HG02938 (cell line): ENCODE data around the gene WHAMM.
A peak's percentile ranks its signal among the peaks of the same experiment; 100 is the strongest.
"Not testable (repeated sequence)": the region's sequence is repeated elsewhere in the genome, so short reads cannot be mapped to it uniquely, and the experiment has no call there.

Experiments
- ATAC-seq: cut with Tn5 transposase; IDR thresholded peaks from one replicate; pipeline ENCODE4 v1.9.1; 2021; ENCODE audit warnings: mild to moderate bottlenecking, moderate library complexity; ENCODE audit not compliant: unreplicated experiment

The WHAMM gene, protein sequence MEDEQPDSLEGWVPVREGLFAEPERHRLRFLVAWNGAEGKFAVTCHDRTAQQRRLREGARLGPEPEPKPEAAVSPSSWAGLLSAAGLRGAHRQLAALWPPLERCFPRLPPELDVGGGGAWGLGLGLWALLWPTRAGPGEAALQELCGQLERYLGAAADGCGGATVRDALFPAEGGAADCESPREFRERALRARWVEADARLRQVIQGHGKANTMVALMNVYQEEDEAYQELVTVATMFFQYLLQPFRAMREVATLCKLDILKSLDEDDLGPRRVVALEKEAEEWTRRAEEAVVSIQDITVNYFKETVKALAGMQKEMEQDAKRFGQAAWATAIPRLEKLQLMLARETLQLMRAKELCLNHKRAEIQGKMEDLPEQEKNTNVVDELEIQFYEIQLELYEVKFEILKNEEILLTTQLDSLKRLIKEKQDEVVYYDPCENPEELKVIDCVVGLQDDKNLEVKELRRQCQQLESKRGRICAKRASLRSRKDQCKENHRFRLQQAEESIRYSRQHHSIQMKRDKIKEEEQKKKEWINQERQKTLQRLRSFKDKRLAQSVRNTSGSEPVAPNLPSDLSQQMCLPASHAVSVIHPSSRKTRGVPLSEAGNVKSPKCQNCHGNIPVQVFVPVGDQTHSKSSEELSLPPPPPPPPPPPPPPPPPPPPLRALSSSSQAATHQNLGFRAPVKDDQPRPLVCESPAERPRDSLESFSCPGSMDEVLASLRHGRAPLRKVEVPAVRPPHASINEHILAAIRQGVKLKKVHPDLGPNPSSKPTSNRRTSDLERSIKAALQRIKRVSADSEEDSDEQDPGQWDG

GRCh38 chr15:82809308-82810060, at the start of gene WHAMM:
TSS of gene WHAMM (plus strand) at chr15:82809628. CDS start at chr15:82809727, 99 bp downstream.
- peak; percentile 80 for ATAC-seq

DNA sequence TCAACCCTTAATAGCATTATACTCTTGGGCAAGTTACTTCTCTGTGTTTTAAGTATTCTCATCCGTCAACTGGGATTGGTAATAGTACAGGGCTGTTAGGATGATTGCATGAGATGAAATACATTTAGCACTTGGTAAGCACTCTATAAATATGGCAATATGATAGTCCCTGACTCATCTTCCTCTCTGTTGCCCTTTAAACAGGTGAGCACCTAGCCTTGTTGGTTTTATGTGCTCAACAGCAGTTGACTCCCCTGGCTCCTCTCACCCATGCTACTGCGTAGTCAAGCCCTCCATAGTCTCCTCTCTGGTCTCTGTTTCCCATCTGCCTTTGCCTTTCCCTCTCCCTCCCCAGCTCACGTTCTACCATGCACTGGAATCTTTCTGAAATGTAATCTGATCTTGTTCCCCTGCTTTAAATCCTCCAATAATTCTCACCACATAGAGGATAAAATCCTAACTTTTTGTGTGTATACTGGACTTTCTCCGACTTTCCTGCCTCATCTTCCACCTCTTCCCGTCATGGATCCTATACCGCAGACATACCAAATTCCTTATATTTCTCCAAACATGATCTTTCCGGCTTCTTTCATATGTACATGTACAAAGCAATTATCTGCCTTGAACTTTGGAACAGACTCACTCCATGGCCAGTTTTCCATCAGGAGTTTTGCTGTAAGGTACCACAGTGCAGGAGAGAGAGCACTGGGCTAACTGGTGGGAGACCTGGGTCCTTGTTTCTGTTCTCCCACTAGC, 45.9 kb upstream of the WHAMM start:
- no peak for ATAC-seq

GRCh38 chr15:82764117-82764490, 45.3 kb upstream of the WHAMM start:
- ATAC-seq, result no peak

DNA sequence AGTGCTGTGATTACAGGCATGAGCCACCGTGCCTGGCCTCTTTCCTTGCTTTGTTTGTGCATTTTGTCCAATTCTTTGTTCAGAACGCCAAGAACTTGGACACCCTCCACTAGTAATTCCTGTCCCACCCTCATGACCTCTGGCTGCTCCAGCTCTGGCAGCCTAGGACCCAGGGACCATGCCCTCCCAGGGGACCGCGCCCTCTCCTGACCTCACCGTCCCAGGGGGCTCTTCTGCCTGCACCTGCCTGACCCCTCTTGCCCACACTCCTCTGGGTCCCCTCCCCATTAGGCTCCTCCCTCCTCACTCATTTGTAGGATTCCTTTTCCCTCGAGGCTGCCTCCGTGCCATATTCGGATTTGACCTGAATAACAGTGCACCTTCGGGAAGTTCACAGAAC, 44.7 kb upstream of the WHAMM start:
- no peak for ATAC-seq

GRCh38 chr15:82766201-82766600, 43.2 kb upstream of the WHAMM start:
- not testable (repeated sequence) for ATAC-seq

- ATAC-seq, result no peak
Observed at GRCh38 chr15:82767163-82767829, 42.1 kb upstream of the WHAMM start.

GRCh38 chr15:82768414-82769054, 40.9 kb upstream of the WHAMM start:
- ATAC-seq, result no peak

DNA sequence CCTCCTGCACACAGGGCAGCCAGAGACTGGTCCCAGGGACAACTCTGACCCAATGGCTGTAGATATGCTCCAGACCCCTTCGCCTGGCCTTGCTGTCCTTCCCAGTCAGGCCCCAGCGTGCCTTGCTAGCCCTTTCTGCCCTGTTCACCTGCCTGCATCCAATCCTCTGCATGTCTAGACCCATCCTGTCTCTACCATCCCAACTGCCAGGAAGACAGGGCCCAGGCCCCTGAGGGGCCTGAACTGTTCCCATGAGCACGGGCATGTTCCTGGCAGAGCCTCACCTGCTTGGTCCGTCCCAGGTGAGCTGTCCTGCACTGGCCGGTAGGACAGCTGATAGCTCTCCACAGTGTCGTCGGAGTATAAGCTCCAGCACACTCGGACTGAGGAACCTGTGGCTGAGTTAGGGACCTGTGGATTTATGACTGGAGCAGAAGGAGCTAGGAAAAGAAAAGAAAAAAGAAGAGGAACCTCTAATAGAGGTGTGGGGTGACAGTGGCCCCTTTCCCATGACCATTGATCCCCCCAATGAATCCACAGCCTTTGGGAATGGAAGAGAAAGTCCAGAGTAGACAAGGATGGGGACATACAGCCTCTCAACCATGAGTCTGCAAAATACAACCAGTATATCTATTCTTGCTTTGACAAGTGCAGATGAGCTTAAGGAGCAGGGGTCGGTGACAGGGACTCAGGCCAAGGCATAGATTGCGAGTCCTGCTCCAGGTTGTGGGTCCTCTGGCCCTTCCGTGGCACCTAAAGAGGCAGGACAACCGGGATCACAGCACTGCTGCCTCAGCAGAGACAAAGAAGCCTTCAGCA, 37.4 kb upstream of the WHAMM start:
- ATAC-seq, result no peak

DNA sequence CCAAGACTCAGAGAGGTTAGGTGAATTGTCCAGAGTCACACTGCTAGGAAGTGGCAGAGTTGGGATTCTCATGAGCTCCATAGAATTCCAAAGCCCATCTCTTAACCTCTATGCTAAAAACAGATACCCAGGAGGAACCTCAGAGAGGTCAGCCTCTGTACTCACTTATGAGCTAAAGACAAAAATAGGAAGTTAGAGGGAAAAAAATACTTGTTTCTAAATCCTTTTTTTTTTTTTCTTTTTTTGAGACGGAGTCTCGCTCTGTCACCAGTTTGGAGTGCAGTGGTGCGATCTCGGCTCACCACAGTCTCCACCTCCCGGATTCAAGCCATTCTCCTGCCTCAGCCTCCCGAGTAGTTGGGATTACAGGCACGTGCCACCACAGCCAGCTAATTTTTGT, 34.9 kb upstream of the WHAMM start:
- no peak for ATAC-seq

DNA sequence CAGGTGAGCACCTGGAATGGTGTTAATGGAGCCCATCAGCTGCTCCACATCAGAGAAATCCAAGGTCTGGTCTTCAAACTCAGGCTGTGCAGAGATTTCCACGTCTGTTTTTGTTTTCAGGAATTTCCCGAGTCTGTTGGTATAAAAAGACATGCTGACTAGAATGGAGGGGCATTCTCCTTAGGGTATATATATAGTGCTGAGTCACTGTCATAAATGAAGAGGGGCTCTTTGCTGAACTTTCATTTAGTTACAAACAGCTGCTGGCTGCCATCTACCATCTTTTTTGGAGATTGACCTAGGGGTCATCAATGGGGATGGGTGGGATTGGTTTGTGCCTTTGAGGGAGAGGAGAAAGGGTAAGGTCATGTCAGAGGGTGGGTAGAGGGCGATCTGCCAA, 30.7 kb upstream of the WHAMM start:
- ATAC-seq, result no peak

DNA sequence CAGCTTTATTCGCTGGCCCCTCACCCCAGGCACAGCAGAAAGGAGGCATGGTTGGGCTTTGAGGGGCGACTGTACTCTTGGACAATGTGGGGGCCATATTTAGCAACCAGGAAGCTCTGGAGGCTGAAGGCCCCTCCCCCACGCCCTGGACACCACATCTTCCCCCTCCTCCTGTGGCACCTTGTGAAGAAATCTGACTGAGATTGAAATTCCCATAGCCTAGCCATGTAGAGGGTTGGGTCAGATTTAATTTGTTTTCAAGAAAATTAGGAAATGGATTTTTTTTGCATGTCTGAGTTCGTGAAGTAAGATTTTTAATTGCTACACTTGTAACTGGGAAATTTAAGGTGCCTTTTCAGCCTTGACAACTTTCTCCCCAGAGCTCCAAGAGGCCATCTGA, 28.1 kb upstream of the WHAMM start:
- no peak for ATAC-seq

GRCh38 chr15:82788496-82788895, 20.9 kb upstream of the WHAMM start:
- no peak for ATAC-seq

DNA sequence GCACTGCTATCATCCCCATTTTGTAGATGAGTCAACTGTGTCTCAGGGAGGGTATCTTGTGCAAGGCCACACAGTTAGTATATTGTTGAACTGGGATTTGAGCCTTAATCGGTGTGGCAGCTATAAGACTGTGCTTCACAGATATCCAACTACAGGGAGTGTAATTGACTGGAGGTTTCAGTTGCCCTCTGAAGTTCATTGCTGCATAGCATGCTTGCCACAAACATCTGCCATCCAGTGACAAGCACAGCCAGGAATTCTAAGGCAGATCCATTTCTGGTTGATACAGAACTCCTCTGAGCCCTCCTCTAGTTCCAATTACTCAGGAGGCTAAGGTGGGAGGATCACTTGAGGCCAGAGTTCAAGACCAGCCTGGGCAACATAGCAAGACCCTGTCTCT, 19.9 kb upstream of the WHAMM start:
- no peak for ATAC-seq

DNA sequence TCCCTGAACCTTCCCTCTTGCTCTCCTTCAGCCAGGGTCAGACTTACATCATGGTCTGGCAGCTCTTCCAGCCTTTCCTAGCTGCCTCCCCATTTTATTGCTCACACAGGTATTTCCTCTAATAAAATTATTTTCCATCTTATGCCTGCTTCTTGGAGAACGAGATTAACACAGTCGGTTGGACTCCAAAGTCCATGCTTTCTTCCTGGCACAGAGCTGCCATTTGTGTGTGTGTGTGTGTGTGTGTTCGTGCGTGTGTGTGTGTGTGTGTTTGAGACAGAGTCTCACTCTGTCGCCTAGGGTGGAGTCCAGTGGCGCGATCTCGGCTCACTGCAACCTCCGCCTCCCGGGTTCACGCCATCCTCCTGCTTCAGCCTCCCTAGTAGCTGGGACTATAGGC, 19.1 kb upstream of the WHAMM start:
- no peak for ATAC-seq

GRCh38 chr15:82792068-82792467, 17.4 kb upstream of the WHAMM start:
- no peak for ATAC-seq

- ATAC-seq, result no peak
Observed at GRCh38 chr15:82793737-82794136, 15.7 kb upstream of the WHAMM start.

DNA sequence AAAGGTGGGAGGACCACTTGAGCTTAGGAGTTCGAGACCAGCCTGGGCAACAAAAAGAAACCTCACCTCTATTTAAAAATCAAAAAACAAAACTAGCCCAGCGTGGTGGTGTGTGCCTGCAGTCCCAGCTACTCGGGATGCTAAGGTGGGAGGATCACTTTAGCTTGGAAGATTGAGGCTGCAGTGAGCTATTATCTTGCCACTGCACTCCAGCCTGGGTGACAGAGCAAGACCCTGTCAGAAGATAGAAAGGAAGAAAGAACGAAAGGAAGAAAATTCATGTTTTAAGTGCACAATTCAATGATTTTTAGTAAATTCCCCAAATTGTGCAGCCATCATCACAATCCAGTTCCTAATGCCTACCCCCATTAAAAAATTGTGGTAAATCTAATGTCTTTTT, 11.3 kb upstream of the WHAMM start:
- no peak for ATAC-seq

- ATAC-seq, result no peak
Observed at GRCh38 chr15:82798531-82799166, 10.8 kb upstream of the WHAMM start.
